SK-N-SH treated with all-trans-retinoic acid at 6 μM for 48 hours (cell line): ENCODE results near the gene PARVB.

Source experiments
- ARNTL ChIP-seq: fragments of 450-650 bp; formaldehyde crosslinking; IDR thresholded peaks from 2 replicates; pipeline ENCODE4 v1.5.0; 2020; ENCODE audit warnings: low read depth, mild to moderate bottlenecking, moderate library complexity, borderline replicate concordance
- GLIS3 ChIP-seq: fragments of 250-450 bp; sonication (Bioruptor Pico); IDR thresholded peaks from 2 replicates; pipeline ENCODE4 v1.5.0; 2020; ENCODE audit warnings: mild to moderate bottlenecking, moderate library complexity
- ISL1 ChIP-seq: fragments of 250-450 bp; sonication (Bioruptor Pico); IDR thresholded peaks from 2 replicates; pipeline ENCODE4 v2.1.2; 2022; ENCODE audit warnings: mild to moderate bottlenecking, moderate library complexity
- PPARA ChIP-seq: fragments of 250-450 bp; sonication (Bioruptor Pico); IDR thresholded peaks from 2 replicates; pipeline ENCODE4 v1.5.0; 2020; ENCODE audit warnings: mild to moderate bottlenecking, borderline replicate concordance
- SNAI2 ChIP-seq: fragments of 250-450 bp; sonication (Bioruptor Pico); IDR thresholded peaks from 2 replicates; pipeline ENCODE4 v1.5.0; 2020; ENCODE audit warnings: mild to moderate bottlenecking, moderate library complexity
- ZFP3 ChIP-seq: fragments of 250-450 bp; sonication (Bioruptor Pico); IDR thresholded peaks from 2 replicates; pipeline ENCODE4 v1.5.0; 2020; ENCODE audit warnings: mild to moderate bottlenecking, moderate library complexity
- ZNF70 ChIP-seq: fragments of 450-650 bp; formaldehyde crosslinking; IDR thresholded peaks from 2 replicates; pipeline ENCODE4 v1.5.0; 2020; ENCODE audit warnings: mild to moderate bottlenecking, moderate library complexity
- TF ChIP-seq, protein P1 (sequence below): fragments of 250-450 bp; sonication (Bioruptor Pico); IDR thresholded peaks from 2 replicates; pipeline ENCODE4 v1.8.0; 2021; ENCODE audit warnings: low read depth, mild to moderate bottlenecking, moderate library complexity, borderline replicate concordance
- TF ChIP-seq, protein P2 (sequence below): fragments of 250-450 bp; sonication (Bioruptor Pico); IDR thresholded peaks from 2 replicates; pipeline ENCODE4 v1.5.0; 2020; ENCODE audit warnings: mild to moderate bottlenecking, moderate library complexity
- TF ChIP-seq, protein P3 (sequence below): fragments of 250-450 bp; sonication (Bioruptor Pico); IDR thresholded peaks from 2 replicates; pipeline ENCODE4 v1.5.1; 2020; ENCODE audit warnings: low read depth, mild to moderate bottlenecking, moderate library complexity
- TF ChIP-seq, protein P4 (sequence below): fragments of 250-450 bp; sonication (Bioruptor Pico); IDR thresholded peaks from 2 replicates; pipeline ENCODE4 v1.8.0; 2020; ENCODE audit warnings: mild to moderate bottlenecking, moderate library complexity, borderline replicate concordance

DNA sequence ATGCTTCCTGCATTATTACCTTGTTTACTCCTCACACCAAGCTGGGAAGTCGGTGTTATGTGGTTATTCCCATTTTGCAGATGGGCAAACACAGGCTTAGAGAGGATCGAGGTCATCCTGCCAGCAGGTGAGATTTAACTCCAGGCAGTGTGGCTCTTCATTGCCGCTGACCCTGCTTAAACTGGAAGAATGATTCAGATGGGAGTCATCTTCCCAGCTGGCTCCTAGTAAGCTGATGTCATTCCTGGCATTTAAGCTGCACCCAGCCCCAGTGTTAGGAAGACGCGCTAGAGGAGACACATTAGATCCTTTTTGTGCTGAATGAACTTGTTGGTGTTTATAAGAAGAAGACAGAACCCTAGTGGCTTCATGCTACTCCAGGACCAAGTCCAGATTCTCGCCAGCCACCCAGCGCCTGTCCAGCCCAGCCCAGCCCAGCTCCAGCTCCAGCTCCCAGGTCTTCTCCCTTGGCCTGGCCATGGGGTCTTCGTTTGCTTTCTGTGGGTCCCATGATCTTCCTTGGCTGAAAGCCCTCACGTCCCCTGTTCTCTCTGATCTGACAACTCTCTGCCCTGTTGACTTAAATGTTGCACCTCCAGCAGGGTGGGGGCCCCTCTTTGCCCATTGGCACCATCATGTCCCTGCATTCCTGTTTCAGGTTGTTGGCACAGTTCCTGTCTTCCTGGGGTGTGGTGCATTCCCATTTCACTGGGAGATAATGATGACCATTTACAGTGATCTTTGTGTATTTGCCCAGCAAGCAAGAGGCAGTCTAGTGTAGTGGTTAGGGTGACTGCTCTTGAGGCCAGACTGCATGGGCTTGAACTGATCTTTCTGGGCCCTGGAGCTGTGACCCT, 13.6 kb downstream of the PARVB start:
- TF ChIP-seq ARNTL (no peak), GLIS3 (no peak), PPARA (no peak), ZNF70 (CRISPR knock-in tag) (no peak), ISL1 (CRISPR knock-in tag) (no peak), ZFP3 (0 out of 2 replicates have a peak, but pooled peaks have one; percentile 21), SNAI2 (CRISPR knock-in tag) (no peak)
- TF ChIP-seq, protein P1, sequence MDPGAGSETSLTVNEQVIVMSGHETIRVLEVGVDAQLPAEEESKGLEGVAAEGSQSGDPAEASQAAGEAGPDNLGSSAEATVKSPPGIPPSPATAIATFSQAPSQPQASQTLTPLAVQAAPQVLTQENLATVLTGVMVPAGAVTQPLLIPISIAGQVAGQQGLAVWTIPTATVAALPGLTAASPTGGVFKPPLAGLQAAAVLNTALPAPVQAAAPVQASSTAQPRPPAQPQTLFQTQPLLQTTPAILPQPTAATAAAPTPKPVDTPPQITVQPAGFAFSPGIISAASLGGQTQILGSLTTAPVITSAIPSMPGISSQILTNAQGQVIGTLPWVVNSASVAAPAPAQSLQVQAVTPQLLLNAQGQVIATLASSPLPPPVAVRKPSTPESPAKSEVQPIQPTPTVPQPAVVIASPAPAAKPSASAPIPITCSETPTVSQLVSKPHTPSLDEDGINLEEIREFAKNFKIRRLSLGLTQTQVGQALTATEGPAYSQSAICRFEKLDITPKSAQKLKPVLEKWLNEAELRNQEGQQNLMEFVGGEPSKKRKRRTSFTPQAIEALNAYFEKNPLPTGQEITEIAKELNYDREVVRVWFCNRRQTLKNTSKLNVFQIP (CRISPR knock-in tag) = no peak
- TF ChIP-seq, protein P2, sequence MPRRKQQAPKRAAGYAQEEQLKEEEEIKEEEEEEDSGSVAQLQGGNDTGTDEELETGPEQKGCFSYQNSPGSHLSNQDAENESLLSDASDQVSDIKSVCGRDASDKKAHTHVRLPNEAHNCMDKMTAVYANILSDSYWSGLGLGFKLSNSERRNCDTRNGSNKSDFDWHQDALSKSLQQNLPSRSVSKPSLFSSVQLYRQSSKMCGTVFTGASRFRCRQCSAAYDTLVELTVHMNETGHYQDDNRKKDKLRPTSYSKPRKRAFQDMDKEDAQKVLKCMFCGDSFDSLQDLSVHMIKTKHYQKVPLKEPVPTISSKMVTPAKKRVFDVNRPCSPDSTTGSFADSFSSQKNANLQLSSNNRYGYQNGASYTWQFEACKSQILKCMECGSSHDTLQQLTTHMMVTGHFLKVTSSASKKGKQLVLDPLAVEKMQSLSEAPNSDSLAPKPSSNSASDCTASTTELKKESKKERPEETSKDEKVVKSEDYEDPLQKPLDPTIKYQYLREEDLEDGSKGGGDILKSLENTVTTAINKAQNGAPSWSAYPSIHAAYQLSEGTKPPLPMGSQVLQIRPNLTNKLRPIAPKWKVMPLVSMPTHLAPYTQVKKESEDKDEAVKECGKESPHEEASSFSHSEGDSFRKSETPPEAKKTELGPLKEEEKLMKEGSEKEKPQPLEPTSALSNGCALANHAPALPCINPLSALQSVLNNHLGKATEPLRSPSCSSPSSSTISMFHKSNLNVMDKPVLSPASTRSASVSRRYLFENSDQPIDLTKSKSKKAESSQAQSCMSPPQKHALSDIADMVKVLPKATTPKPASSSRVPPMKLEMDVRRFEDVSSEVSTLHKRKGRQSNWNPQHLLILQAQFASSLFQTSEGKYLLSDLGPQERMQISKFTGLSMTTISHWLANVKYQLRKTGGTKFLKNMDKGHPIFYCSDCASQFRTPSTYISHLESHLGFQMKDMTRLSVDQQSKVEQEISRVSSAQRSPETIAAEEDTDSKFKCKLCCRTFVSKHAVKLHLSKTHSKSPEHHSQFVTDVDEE (CRISPR knock-in tag) = no peak
- TF ChIP-seq, protein P3, sequence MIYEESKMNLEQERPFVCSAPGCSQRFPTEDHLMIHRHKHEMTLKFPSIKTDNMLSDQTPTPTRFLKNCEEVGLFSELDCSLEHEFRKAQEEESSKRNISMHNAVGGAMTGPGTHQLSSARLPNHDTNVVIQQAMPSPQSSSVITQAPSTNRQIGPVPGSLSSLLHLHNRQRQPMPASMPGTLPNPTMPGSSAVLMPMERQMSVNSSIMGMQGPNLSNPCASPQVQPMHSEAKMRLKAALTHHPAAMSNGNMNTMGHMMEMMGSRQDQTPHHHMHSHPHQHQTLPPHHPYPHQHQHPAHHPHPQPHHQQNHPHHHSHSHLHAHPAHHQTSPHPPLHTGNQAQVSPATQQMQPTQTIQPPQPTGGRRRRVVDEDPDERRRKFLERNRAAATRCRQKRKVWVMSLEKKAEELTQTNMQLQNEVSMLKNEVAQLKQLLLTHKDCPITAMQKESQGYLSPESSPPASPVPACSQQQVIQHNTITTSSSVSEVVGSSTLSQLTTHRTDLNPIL (CRISPR knock-in tag) = no peak
- TF ChIP-seq, protein P4, sequence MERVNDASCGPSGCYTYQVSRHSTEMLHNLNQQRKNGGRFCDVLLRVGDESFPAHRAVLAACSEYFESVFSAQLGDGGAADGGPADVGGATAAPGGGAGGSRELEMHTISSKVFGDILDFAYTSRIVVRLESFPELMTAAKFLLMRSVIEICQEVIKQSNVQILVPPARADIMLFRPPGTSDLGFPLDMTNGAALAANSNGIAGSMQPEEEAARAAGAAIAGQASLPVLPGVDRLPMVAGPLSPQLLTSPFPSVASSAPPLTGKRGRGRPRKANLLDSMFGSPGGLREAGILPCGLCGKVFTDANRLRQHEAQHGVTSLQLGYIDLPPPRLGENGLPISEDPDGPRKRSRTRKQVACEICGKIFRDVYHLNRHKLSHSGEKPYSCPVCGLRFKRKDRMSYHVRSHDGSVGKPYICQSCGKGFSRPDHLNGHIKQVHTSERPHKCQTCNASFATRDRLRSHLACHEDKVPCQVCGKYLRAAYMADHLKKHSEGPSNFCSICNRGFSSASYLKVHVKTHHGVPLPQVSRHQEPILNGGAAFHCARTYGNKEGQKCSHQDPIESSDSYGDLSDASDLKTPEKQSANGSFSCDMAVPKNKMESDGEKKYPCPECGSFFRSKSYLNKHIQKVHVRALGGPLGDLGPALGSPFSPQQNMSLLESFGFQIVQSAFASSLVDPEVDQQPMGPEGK = no peak
